EH (cell line): ENCODE results near the gene RAPGEF5.

Experiments used
- DNase-seq: peaks from one replicate; pipeline ENCODE4 v3.0.0-alpha.2; 2015; ENCODE audit warnings: low read depth

The RAPGEF5 gene

DNA sequence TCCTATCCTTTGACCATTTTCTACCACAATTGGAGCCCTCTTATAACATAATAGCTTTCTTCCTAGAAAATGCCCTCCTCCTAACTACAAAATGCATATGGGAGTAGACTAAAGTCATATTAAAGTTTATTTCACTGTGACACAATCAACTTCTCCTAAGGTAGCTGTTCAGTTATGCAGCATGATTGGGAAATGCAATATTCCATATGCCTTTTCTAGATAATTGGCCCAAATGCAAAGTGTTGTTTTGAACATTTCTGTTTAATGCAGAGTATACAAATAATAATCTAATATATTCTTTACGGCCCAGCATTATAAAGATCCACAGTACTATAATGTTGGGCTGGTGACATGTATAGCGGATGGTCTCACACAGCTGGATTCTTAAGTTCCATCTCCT, 205.1 kb downstream of the RAPGEF5 start:
- DNase-seq, result no peak

DNA sequence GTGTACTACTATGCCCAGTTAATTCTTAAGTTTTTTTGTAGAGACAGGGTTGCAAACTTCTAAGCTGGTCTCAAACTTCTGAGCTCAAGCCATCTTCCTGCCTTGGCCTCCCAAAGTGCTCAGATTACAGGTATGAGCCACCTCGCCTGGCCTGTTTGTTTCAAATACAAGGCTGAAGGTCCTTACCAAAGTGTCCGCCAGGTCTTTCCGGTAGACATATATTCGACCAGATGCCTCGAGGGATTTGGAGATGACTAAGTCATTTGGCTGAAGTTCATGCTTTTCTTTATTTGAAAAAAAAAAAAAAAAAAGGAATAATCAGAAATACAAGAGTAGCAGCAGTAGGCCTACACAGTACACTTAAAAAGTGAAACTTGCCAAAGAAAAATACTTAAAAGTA, 206.7 kb downstream of the RAPGEF5 start:
- no peak for DNase-seq

DNA sequence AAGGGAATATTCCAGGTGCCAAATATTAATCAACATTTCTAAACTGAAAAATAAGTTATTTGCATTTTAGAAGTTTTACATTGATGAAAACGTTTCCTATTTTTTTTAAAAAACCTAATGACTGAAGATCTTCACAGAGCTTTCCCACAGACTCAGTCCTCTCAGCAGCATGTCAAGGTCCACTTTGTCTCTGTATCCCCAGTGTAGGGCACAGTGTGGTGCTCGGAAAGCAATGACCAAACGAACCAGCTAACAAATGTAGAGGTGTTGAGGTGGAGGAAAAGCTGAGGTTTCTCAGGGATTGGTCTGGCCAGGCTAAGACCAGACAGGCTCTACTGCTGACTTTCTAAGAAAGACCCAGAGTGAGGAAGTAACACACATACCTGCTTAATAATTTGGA, 209.1 kb downstream of the RAPGEF5 start:
- no peak for DNase-seq

GRCh38 chr7:22146961-22147512, 209.9 kb downstream of the RAPGEF5 start:
- DNase-seq, result peak; percentile 19

- DNase-seq, result no peak
Measured at GRCh38 chr7:22144950-22145349, 212.0 kb downstream of the RAPGEF5 start.

GRCh38 chr7:22143491-22143890, 213.5 kb downstream of the RAPGEF5 start:
- no peak for DNase-seq

DNA sequence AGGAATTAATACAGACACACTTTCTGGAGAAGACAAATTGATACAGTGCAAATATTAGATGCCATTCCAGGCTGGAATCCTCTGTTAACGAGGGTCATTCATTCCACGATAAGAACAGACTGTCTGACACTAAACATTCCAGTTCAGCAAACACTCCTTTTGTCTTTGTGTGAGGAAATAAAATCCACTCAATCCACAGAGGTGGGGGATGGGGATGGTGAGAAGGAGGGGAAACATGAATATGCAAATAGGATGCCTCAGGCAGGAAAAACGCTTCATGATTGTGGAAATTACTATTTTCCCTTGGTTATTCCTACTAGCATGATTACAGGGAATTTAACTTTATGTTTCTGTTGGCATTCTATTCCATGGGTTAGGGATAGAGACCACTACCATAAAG, 214.4 kb downstream of the RAPGEF5 start:
- DNase-seq, result no peak

DNA sequence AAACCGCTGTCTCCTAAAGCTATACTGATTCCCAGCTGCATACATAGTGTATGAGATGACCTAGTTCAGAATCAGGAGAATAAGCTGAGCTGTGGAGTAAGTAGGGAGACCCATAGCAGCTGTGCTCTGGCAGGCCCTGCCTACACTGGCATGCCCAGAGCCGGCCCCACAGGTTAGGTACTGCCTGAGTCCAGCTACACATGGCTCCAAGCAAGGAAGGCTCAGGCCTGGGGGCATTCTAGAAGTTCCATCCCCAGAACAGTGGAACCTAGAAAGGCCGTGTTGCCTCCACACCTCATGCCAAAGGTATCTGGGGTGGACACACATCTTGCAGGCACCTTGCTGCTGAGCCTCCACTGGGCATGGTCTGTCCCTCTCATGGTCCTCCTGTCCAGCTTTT, 215.6 kb downstream of the RAPGEF5 start:
- DNase-seq, result no peak

DNA sequence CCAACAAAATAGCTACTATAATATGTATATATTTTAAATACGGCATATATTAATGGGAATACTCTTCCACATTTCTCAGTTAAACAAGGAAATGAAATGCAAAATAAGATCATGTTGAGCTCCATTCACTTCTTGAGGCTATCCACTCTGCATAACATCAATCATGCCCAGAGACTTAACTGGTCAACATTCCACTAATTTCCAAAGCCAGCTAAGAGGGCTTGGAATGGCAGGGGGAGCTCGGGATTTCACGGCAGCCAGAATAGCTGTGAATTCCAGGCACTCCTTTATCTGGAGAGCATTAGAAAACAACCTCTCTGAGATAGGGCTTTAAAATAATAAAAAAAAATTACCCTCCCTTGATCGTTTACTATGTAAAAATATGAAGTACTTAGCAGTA, 216.4 kb downstream of the RAPGEF5 start:
- peak; percentile 64 for DNase-seq

- DNase-seq, result no peak
Measured at GRCh38 chr7:22138886-22139285, 218.1 kb downstream of the RAPGEF5 start.

GRCh38 chr7:22138106-22138505, 218.8 kb downstream of the RAPGEF5 start:
- no peak for DNase-seq

- DNase-seq, result peak; percentile 77
Measured at GRCh38 chr7:22137466-22137865, 219.5 kb downstream of the RAPGEF5 start.

DNA sequence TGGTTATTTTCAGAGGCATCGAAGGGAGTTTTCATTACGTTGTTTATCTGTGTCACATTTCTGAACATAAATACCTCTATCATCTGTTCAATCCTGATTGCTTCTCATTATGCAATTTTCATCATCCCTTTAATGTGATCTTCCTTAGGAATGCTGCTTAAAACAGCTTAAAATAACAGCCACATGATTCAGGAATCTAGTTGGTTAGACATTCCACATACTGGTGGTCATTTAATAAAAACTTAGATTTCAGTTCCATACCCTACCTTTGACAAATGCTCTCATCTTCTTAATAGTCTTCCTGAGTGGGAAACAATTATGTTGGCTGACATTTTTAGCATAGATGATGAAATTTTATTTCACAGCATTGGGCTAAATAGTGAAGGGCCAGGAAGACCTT, 219.9 kb downstream of the RAPGEF5 start:
- DNase-seq, result peak; percentile 84

- DNase-seq, result no peak
Measured at GRCh38 chr7:22129819-22130580, 227.0 kb downstream of the RAPGEF5 start.

- DNase-seq, result no peak
Measured at GRCh38 chr7:22129166-22129565, 227.8 kb downstream of the RAPGEF5 start.

GRCh38 chr7:22128528-22128920, 228.4 kb downstream of the RAPGEF5 start:
- DNase-seq, result no peak

DNA sequence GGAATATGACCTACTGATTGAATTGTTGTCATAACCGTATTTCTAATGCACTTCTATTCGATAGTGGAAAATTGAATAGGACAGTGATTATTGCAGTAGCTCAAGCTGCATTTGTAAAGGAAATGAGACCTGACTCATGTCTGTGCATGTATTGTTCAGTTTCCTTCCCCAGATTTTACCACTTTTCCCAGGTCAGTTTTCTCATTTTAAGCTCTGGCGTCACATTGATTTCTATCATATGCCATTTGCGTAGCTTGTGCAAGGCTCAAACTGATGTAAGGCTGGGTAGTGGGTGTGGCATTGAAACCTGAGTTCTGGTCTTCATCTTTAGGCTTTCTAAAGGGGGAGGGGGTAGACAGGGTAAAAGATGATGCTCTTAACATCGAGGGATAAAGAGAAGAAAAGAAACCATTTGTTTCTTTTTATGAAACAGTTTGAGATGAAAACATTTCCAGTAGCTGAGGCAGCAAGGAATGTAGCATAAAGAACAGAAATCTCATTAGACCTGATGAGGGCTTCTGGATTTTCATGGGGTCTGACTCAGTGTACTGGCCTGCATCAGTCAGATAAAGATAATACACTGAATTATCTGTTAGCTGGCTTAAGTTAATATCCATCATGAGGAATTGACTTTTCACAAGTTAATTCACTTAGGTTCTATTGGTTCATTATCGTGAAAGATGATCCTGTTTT, 229.0 kb downstream of the RAPGEF5 start:
- no peak for DNase-seq

- DNase-seq, result no peak
Measured at GRCh38 chr7:22125436-22125835, 231.5 kb downstream of the RAPGEF5 start.

DNA sequence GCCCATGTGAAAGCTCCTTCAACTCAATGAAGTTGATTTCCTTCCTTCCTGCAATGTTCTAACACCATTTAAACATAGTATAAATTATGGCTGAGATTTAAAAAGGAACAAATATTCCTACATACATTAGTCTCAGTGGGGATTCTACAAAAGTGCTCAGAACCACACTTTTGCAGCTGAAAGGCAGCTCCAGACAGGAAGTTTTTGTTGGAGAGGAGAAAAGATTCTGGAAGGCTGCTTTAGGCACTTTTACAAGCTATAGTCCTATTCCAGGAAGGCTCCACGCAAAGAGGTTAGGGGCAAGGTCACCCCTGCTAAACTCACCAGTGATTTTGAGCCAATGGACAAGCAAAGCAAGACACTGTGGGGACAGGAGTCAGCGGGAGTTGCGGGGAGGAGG, 232.0 kb downstream of the RAPGEF5 start:
- DNase-seq, result no peak

- no peak for DNase-seq
Measured at GRCh38 chr7:22123139-22123538, 233.8 kb downstream of the RAPGEF5 start.

GRCh38 chr7:22121702-22122474, 235.1 kb downstream of the RAPGEF5 start:
- DNase-seq, result peak; percentile 42

GRCh38 chr7:22120391-22121053, 236.4 kb downstream of the RAPGEF5 start:
- DNase-seq, result no peak
